AG10803 (cell line): ENCODE results near the gene RASL12.

Experiments used
- DNase-seq: peaks from one replicate; pipeline ENCODE4 v3.0.0; 2010; ENCODE audit warnings: low read depth
- H3K4me3 ChIP-seq: 2 replicates; pipeline ENCODE4 v1.5.1; 2011; ENCODE audit warnings: mild to moderate bottlenecking, low read length, control low read depth
- TF ChIP-seq, protein P1 (sequence below): conservative IDR thresholded peaks from 2 replicates; pipeline ENCODE4 v1.5.1; 2011; ENCODE audit warnings: mild to moderate bottlenecking, low read length, control low read depth, inconsistent platforms

The RASL12 gene

DNA sequence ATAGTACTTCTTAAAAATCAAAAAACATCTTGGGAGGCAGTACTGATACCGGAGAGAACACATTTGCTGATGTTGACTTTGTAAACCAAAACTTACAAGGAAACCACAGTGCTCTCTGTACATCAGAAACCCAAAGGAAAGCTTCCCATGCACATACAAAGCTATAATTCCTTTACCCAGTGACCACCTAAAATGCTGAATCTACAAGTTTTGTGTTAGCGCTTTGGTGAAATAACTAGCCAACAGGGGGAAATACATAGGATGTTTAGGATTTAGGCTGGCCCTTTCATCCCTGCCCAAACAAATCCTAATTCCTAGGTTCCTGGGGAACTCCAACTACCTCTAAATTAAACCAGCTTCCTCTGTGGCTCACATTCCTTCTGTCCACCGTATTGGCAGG, 62.8 kb downstream of the RASL12 start:
- TF ChIP-seq, protein P1, sequence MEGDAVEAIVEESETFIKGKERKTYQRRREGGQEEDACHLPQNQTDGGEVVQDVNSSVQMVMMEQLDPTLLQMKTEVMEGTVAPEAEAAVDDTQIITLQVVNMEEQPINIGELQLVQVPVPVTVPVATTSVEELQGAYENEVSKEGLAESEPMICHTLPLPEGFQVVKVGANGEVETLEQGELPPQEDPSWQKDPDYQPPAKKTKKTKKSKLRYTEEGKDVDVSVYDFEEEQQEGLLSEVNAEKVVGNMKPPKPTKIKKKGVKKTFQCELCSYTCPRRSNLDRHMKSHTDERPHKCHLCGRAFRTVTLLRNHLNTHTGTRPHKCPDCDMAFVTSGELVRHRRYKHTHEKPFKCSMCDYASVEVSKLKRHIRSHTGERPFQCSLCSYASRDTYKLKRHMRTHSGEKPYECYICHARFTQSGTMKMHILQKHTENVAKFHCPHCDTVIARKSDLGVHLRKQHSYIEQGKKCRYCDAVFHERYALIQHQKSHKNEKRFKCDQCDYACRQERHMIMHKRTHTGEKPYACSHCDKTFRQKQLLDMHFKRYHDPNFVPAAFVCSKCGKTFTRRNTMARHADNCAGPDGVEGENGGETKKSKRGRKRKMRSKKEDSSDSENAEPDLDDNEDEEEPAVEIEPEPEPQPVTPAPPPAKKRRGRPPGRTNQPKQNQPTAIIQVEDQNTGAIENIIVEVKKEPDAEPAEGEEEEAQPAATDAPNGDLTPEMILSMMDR, result no peak
- no peak overlapping the region for H3K4me3 ChIP-seq
- no peak for DNase-seq
